Osteoblast (primary cell): ENCODE measurements around the gene RABGAP1L. TPM values are rescaled to one million over a fixed set of nuclear protein-coding genes. Genes with fewer than 3 reads are reported as not detected.

Experiments used
- DNase-seq: peaks from one replicate; pipeline ENCODE4 v3.0.0; 2011; ENCODE audit warnings: low spot score, mixed read lengths; ENCODE audit not compliant: insufficient read length; ENCODE audit errors: missing footprints
- H2AFZ ChIP-seq: 2 replicates; pipeline ENCODE4 v1.6.0; 2011; ENCODE audit warnings: mild to moderate bottlenecking, low read length
- H3K27ac ChIP-seq: 2 replicates; pipeline ENCODE4 v1.5.1; 2011; ENCODE audit warnings: mild to moderate bottlenecking, low read depth, low read length, moderate library complexity
- H3K27me3 ChIP-seq: 2 replicates; pipeline ENCODE4 v1.6.0; 2012; ENCODE audit warnings: mild to moderate bottlenecking, control low read depth, inconsistent platforms, low read length, moderate library complexity; ENCODE audit not compliant: insufficient read depth
- H3K36me3 ChIP-seq: 2 replicates; pipeline ENCODE4 v1.5.1; 2011; ENCODE audit warnings: mild to moderate bottlenecking, low read length, control low read depth, moderate library complexity; ENCODE audit not compliant: insufficient read depth
- H3K4me1 ChIP-seq: 2 replicates; pipeline ENCODE4 v1.5.1; 2011; ENCODE audit warnings: mild to moderate bottlenecking, low read length, control low read depth, moderate library complexity; ENCODE audit not compliant: insufficient read depth
- H3K4me2 ChIP-seq: 2 replicates; pipeline ENCODE4 v1.6.0; 2011; ENCODE audit warnings: mild to moderate bottlenecking, low read length; ENCODE audit not compliant: insufficient read depth
- H3K4me3 ChIP-seq: fragments of 200-600 bp; sonication (generic); 3 replicates; pipeline ENCODE4 v1.5.1; 2012; ENCODE audit warnings: mild to moderate bottlenecking, low read length, inconsistent platforms; ENCODE audit not compliant: insufficient read depth
- H3K79me2 ChIP-seq: 2 replicates; pipeline ENCODE4 v1.6.0; 2012; ENCODE audit warnings: mild to moderate bottlenecking, low read length, control low read depth, inconsistent platforms; ENCODE audit not compliant: insufficient read depth
- H3K9me3 ChIP-seq: 2 replicates; pipeline ENCODE4 v1.5.1; 2011; ENCODE audit warnings: low read depth, low read length, control low read depth
- H4K20me1 ChIP-seq: 2 replicates; pipeline ENCODE4 v1.6.0; 2012; ENCODE audit warnings: mild to moderate bottlenecking, low read length, control low read depth; ENCODE audit not compliant: insufficient read depth
- total RNA-seq: library from RNA; depleted of rRNA; stranded (reverse); fragments of >200 nt; gene quantifications from 2 replicates; pipeline ENCODE4 v1.2.3, GENCODE V29; 2012
- TF ChIP-seq, protein P1 (sequence below): IDR thresholded peaks from 2 replicates; pipeline ENCODE4 v1.5.1; 2011; ENCODE audit warnings: mild to moderate bottlenecking, low read depth, low read length, moderate library complexity; ENCODE audit errors: extremely low read depth

RABGAP1L gene
- total RNA-seq, 1 donor: 30.0 TPM

DNA sequence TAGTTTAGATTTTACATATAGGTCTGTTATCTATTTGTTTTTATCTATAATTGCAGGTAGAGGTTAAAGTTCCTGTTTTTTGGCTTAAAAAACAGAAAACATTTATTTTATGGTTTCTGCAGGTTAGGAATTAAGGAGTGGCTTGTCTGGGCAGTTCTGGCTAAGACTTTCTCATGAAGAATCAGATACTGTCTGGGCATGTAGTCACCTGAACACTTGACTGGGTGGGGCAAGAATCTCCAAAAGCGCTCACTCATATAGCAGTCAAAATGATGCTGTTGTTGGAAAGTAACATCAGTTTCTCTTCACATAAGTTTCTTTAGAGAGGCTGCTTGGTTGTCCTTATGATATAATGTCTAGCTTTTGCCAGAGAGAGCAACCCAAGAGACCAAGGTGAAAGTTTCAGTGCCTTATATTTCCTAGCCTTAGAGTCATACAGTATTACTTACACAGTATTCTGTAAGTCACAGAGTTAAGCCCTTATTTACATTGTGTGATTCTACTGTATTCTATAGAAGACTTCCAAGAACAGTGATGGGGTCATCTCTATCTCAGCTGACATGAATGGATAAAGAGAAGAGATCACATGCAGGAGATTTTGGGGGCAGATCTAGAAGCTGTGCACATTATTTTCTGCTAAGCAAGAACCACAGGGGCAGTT lies 163.0 kb downstream of the RABGAP1L start:
- no peaks in the 10 kb centered on the region for H3K36me3 ChIP-seq

DNA sequence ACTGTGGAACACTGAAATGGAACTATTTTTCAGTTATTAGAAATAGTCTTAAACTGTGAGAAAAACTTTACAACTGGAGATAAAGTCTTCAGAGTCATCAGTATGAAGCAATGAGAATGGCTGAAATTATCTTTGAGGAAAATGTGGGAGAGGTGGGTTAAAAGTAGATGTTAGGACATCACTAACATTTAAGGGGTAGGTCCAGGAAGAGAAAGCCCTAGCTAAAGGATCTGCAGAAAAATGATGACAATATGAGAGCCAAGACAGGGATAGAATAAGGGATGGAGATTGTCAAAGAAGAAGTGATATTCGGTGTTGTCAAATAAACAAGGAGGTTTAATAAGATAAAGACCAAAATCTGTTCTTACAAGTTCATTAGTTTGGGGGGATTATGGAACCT lies 165.2 kb downstream of the RABGAP1L start:
- no peaks in the 10 kb centered on the region for H3K4me1 ChIP-seq
- no peaks in the 10 kb centered on the region for H3K79me2 ChIP-seq
- H3K36me3 ChIP-seq: no peaks in the 10 kb centered on the region
- DNase-seq: no peak
- H3K4me2 ChIP-seq: no peak overlapping the region
- no peaks in the 10 kb centered on the region for H3K27me3 ChIP-seq
- H2AFZ ChIP-seq: no peak overlapping the region
- peaks cover 2% of the 10 kb centered on the region for H3K9me3 ChIP-seq
- H3K27ac ChIP-seq: no peak overlapping the region
- no peaks in the 10 kb centered on the region for H4K20me1 ChIP-seq
- TF ChIP-seq, protein P1, sequence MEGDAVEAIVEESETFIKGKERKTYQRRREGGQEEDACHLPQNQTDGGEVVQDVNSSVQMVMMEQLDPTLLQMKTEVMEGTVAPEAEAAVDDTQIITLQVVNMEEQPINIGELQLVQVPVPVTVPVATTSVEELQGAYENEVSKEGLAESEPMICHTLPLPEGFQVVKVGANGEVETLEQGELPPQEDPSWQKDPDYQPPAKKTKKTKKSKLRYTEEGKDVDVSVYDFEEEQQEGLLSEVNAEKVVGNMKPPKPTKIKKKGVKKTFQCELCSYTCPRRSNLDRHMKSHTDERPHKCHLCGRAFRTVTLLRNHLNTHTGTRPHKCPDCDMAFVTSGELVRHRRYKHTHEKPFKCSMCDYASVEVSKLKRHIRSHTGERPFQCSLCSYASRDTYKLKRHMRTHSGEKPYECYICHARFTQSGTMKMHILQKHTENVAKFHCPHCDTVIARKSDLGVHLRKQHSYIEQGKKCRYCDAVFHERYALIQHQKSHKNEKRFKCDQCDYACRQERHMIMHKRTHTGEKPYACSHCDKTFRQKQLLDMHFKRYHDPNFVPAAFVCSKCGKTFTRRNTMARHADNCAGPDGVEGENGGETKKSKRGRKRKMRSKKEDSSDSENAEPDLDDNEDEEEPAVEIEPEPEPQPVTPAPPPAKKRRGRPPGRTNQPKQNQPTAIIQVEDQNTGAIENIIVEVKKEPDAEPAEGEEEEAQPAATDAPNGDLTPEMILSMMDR: no peak
- H3K4me3 ChIP-seq: no peak overlapping the region

More for the DNA sequence above, 163.0 kb downstream of the RABGAP1L start:
- TF ChIP-seq, protein P1: no peak
- no peak overlapping the region for H2AFZ ChIP-seq
- no peaks in the 10 kb centered on the region for H3K27me3 ChIP-seq
- H4K20me1 ChIP-seq: no peaks in the 10 kb centered on the region
- H3K4me1 ChIP-seq: no peaks in the 10 kb centered on the region
- no peak for DNase-seq
- H3K4me2 ChIP-seq: no peak overlapping the region
- peaks cover 2% of the 10 kb centered on the region for H3K9me3 ChIP-seq
- no peaks in the 10 kb centered on the region for H3K79me2 ChIP-seq
- H3K4me3 ChIP-seq: no peak overlapping the region
- H3K27ac ChIP-seq: no peak overlapping the region

DNA sequence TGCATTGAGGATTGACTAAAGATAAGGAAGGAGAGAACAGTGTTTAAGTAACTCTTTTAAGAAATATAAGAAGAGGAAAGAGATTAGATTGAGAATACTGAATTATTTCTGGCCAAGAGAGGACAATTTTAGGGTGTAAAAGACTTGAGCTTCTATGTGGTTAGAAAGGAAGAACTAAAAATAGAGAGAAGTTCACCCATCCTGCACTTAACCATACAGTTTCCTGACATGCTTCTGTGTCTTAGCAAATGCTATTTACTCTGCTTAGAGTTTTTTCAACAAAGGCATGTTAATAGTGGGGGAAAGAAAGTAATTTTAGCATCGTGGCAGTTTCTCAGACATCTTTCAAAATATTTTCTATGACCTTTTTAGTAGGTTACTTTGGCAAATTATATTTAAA lies 165.6 kb downstream of the RABGAP1L start:
- Histone ChIP-seq H3K27me3 (no peaks in the 10 kb centered on the region), H2AFZ (no peak overlapping the region), H3K79me2 (no peaks in the 10 kb centered on the region), H4K20me1 (no peaks in the 10 kb centered on the region), H3K4me3 (no peak overlapping the region), H3K9me3 (peaks cover 2% of the 10 kb centered on the region), H3K27ac (no peak overlapping the region), H3K4me1 (no peaks in the 10 kb centered on the region), H3K36me3 (no peaks in the 10 kb centered on the region), H3K4me2 (no peak overlapping the region)
- TF ChIP-seq, protein P1: no peak
- DNase-seq: peak; percentile 1

DNA sequence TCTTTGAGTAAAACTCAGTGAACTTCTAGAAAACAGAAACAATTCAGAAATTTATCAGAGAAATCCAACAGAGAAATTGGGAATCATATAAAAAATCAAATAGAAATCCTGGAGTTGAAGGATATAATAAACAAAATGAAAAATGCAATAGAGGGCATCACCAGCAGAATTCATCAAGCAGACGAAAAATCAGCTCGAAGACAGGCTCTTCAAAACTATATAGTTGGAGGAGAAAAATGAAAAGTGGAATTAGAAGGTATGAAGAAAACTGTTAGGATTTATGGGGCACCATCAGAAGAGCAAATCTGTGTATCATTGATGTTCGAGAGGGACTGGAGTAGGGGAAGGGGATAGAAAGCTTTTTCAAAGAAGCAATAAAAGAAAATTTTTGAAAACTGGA lies 167.0 kb downstream of the RABGAP1L start:
- H3K4me3 ChIP-seq: no peak overlapping the region
- no peaks in the 10 kb centered on the region for H3K79me2 ChIP-seq
- H3K27ac ChIP-seq: no peak overlapping the region
- H4K20me1 ChIP-seq: no peaks in the 10 kb centered on the region
- H3K36me3 ChIP-seq: no peaks in the 10 kb centered on the region
- H3K4me1 ChIP-seq: no peaks in the 10 kb centered on the region
- H3K27me3 ChIP-seq: no peaks in the 10 kb centered on the region
- TF ChIP-seq, protein P1: no peak
- no peak for DNase-seq
- H2AFZ ChIP-seq: no peak overlapping the region
- H3K4me2 ChIP-seq: no peak overlapping the region
- H3K9me3 ChIP-seq: no peaks in the 10 kb centered on the region
